ENCODE data around the gene SCYGR5.
"Not testable (repeated sequence)": the region's sequence is repeated elsewhere in the genome, so short reads cannot be mapped to it uniquely, and the experiment has no call there.

SCYGR5 gene, protein sequence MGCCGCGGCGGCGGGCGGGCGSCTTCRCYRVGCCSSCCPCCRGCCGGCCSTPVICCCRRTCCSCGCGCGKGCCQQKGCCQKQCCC

GRCh38 chr2:227666631-227667170 is at the start of gene SCYGR5:
Gene SCYGR5 (plus strand): TSS chr2:227666804. CDS start chr2:227666804, 0 bp downstream.
- not testable (repeated sequence) for DNase-seq (ENCODE audit: low read depth, low spot score)

- DNase-seq (ENCODE audit: low read depth, low spot score) = no peak
These were observed 49.0 kb upstream of the SCYGR5 start, which contains the start of gene SCYGR4 for GRCh38 chr2:227617316-227618230. Gene SCYGR4 (plus strand): TSS chr2:227617498. CDS start chr2:227617498, 0 bp downstream.

DNA sequence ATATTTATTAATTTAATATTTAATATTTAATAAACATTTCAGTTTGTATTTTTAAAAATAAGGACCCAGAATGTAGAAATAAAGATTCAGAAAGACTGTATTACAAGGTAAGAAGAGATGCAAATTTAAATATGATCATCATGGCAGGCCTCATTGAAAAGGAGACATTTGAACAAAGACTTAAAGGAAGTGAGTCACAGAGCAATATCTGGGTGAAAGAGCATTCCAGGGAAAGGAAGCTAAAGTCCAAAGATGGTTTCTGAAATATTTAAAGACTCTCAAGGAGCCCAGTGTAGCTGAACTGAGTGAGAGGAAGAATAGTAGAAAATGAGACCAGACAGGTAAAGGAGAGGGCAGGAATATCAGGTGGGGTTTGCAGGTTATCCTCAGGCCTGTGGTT is 43.4 kb upstream of the SCYGR5 start:
- no peak for DNase-seq (ENCODE audit: low read depth, low spot score)

- no peak for DNase-seq (ENCODE audit: low read depth, low spot score)
These were observed 41.2 kb upstream of the SCYGR5 start for GRCh38 chr2:227625420-227625819.

DNA sequence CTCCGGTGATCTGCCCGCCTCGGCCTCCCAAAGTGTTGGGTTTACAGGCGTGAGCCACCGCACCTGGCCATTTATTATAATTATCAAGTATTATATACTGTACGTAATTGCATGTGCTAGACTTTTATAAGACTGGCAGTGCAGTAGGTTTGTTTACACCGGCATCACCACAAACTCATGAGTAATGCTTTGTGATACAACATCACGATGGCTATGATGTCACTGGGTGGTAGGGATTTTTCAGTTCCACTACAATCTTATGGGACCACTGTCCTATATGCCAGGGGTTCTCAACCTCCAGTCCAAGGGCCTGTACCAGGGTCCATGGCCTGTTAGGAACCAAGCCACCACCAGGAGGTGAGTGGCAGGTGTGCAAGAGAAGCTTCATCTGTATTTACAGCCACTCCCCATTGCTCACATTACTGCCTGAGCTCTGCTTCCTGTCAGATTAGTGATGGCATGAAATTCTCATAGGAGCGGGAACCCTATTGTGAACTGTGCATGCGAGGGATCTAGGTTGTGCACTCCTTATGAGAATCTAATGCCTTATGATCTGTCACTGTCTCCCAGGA is 39.9 kb upstream of the SCYGR5 start:
- DNase-seq (ENCODE audit: low read depth, low spot score) = no peak

DNA sequence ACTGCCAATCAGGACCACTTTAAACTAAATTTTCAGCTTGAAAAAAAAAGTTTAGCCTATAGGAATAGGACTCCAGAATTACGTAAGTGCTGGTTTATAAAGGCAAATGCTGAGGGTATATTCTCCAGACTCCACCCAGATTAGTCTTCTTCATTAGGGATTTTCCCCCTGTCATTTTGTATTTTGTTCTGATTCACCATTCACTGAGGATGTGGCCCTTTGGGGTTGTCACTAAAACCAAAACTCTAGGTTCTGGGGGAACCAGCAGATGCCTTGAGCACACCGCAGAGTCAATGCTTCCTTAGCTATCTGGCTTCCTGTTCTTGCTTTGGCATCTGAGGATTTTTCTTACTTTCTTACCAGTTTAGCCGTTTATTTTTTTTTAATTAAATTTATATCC is 38.8 kb upstream of the SCYGR5 start:
- no peak for DNase-seq (ENCODE audit: low read depth, low spot score)

- DNase-seq (ENCODE audit: low read depth, low spot score) = no peak
These were observed 37.2 kb upstream of the SCYGR5 start for GRCh38 chr2:227629435-227629834.

- DNase-seq (ENCODE audit: low read depth, low spot score) = no peak
These were observed 36.3 kb upstream of the SCYGR5 start for GRCh38 chr2:227630322-227630721.

GRCh38 chr2:227632827-227633226 is 33.8 kb upstream of the SCYGR5 start:
- no peak for DNase-seq (ENCODE audit: low read depth, low spot score)

DNA sequence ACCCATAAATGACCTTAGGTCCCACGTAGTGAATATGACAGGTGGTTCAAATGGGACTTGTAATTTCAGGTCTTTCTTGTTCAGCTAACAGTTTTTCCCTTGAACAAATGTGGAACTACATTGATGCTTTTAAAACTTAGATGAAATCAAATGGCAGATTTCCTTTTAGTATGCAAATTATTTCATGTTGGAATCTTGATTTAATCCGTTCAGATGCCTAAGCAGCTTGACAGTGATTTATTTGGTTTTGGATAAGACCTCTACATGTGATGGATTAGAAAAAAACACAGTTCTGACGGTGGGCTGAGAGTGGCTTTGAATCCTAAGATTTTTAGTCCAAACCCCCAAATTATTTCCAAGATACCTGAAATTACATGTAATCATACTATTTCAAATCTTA is 32.4 kb upstream of the SCYGR5 start:
- DNase-seq (ENCODE audit: low read depth, low spot score) = no peak

DNA sequence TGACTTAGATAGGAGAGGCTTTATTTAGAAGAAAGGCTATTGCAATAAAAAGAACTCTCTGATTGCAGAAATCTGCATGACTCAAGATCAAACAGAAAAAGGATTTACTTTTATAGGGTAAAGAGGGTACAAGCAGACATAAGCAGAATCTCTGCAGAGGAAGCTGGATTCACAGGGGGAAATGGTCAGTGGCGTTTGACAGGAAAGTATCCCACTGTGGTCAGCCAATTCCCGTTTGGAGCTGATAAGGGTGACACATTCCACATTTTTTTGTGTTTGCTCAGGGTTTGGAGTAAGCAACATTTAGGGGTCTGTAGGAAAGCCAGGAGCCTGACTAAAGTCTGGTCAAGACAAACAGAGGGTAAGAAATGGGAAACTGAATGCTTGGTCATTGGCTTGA is 23.9 kb upstream of the SCYGR5 start:
- no peak for DNase-seq (ENCODE audit: low read depth, low spot score)

GRCh38 chr2:227643990-227644551 is 22.5 kb upstream of the SCYGR5 start:
- DNase-seq (ENCODE audit: low read depth, low spot score) = no peak

GRCh38 chr2:227653419-227653818 is 13.2 kb upstream of the SCYGR5 start:
- DNase-seq (ENCODE audit: low read depth, low spot score) = no peak

DNA sequence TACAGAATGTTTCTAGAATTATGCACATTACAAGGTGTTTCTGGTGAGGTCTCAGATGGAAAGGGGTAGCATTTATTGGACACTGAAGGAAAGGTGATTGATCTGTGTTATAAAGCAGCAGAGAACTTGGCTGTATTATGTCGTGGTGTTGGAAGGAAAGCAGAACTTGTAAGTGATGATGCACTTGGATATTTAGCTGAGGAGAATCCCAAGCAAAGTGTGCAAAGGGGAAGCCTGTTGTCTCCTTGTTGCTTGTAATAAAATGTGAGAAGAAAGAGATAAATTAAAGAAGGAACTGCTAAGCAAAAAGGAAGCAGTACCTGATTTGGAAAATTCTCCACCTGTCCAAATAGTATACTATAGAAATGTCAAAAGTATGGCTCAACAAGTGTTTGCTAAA is 12.2 kb upstream of the SCYGR5 start:
- no peak for DNase-seq (ENCODE audit: low read depth, low spot score)

DNA sequence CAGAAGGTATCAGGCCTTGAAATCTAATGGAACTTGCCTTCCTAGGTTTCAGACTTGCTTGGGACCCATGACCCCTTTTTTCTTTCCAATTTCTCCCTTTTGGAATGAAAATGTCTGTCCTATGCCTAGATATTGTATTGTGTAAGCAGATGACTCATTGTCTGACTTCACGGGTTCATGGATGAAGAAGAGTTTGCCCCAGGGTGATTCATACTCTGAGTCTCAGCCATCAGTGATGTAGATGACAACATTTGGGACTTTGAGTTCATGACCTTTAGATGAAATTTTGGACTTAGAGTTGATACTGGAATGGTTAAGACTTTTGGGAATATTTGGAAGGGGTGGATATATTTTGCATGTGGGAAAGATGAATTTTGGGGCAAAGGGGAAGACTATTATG is 11.2 kb upstream of the SCYGR5 start:
- no peak for DNase-seq (ENCODE audit: low read depth, low spot score)

GRCh38 chr2:227657199-227657845 is 9.3 kb upstream of the SCYGR5 start:
- no peak for DNase-seq (ENCODE audit: low read depth, low spot score)

DNA sequence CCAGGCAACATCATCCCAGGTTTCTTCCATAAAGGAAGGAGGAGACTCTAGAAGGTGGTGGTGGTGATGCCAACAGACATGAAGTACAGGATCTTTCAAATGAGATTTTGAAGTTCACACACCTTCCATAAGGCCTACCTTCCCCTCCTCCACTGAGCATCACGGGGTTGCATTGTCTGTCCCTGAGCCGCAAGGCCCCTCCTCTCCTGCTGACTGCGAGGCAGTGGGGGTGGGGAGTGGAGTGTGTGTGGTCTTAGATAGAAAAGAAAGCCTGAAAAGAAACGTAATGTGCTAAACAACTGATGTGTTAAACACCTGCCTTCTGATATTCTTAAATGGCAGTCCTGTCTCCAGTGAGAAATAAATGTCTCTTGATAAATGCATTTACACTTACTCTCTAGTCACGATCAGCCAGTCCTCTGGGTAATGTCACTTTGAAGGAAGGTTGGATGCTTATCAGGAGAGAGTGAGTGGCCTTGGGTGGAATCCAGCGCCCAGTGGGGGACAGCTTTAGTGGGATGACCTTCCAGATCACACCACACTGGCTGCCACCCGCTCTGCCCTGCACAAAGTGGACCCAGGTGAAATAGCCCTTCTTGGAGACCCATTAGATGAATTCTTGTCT is 5.5 kb upstream of the SCYGR5 start:
- DNase-seq (ENCODE audit: low read depth, low spot score) = no peak

DNA sequence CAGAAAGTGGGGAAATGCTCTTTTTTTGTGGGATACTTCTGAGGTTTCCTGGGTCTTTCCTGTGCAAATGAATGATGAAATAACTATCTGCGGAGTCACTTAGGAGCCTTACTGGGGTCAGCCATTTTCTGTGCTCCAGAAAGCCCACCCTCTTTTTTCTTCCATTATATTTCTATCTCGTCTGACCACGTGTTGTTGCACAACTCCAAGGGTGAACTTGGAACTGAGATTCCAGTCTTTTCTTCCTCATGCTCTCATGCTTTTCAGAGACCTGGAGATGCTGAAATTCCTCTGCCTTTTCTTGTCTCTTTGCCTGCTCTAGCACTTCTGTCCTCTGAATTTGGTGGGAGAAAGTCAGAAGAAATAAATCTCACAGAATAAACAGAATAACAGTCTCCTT is 4.8 kb upstream of the SCYGR5 start:
- DNase-seq (ENCODE audit: low read depth, low spot score) = no peak

DNA sequence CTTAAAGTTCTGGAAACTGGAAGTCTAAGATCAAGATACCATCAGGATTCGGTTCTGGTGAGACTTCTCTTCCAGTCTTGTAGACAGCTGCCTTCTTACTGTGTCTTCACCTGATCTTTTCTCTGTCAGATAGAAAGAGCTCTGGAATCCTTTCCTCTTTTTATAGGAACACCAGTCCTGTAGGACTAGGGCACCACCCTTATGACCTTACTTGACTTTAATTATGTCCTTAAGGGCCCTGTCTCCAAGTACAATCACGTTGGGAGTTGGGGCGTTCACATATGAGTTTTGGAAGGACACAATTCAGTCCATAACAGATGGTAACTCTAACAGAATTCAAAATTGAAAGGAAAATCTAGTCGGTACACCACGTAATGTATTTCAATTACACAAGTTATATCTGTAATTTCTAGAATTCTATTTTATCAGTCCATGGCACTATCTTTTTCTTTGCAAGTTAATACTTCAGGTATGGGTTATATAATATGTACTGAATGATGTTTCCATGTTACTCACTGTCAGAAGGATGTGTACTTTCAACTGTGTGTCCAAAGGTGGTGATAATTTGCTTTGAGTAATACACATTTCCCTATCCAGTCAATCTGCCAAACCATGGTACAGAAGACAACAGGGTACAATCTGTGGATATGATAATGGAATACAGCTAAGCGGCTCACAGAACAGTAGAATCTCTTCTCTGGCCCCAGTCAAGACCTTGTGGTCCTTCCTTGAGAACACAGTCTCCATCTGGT is 1.2 kb upstream of the SCYGR5 start:
- DNase-seq (ENCODE audit: low read depth, low spot score) = no peak

- no peak for DNase-seq (ENCODE audit: low read depth, low spot score)
These were observed 4.7 kb downstream of the SCYGR5 start for GRCh38 chr2:227671170-227671905.
